HG03045 (cell line): ENCODE measurements around the gene SALL4.
"Not testable (repeated sequence)": the region's sequence is repeated elsewhere in the genome, so short reads cannot be mapped to it uniquely, and the experiment has no call there.

Experiments
- ATAC-seq: cut with Tn5 transposase; IDR thresholded peaks from one replicate; pipeline ENCODE4 v1.9.1; 2021; ENCODE audit warnings: mild to moderate bottlenecking, moderate library complexity; ENCODE audit not compliant: unreplicated experiment

SALL4 gene

DNA sequence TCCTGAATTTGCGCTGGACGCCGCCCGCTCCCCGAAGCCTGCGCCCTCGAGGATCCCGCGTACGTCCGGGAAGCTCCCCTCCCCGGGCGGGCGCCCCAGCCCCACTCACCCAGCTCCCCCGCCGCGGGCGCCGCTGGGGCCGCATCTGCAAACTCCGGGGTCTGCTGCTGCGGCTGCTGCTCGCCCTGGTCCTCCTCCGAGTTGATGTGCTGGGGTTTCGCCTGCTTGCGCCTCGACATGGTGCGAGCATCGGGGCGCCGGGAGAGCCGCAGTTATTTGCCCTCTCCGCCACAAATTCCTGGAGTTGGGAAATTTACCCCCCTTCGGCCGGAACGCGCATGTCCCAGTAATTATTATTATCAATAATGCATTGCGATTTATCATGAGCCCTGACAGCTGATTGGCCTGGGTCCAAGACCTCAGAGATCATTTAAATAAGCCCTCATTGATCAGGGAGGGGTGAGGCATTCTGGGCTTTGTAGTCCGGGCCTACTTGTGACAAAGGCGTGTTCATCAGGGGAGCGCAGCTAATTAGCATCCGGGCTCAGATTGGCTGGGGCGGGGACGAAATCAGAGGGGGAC, at the start of gene SALL4:
TSS of gene SALL4 (minus strand) at position 352 of the 582 bp plus-strand sequence. CDS start at position 239, 113 bp downstream.
- no peak for ATAC-seq

- ATAC-seq, result no peak
Observed at GRCh38 chr20:51848346-51848745, 46.0 kb upstream of the SALL4 start.

GRCh38 chr20:51840865-51841264, 38.5 kb upstream of the SALL4 start:
- no peak for ATAC-seq

DNA sequence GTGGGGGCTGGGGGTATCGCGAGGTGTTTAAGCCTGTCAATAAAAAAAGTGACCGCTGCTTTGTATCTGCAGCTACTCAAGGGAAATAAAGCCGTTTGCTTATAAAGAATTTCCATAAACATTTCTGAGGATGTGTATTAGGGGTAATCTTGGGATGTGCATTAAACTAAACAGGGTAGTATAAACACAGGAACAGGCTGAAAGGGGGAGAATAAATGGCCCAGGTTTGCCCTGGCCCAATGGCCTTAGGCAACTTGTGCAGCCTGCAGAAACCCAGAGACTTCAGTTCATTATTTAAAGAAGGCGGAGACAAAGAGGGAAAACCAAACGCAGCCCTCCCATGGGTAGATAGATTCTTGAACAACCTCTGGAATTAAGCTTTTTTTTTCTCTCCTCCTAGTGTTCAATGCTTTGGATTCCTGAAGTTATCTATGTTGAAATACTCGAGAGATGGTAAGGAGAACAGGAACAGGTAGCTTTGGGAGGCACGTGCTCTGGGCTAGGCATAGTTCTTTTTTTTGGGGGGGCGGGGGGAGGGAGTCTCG, 35.6 kb upstream of the SALL4 start:
- ATAC-seq, result no peak

- no peak for ATAC-seq
Observed at GRCh38 chr20:51837436-51837835, 35.1 kb upstream of the SALL4 start.

DNA sequence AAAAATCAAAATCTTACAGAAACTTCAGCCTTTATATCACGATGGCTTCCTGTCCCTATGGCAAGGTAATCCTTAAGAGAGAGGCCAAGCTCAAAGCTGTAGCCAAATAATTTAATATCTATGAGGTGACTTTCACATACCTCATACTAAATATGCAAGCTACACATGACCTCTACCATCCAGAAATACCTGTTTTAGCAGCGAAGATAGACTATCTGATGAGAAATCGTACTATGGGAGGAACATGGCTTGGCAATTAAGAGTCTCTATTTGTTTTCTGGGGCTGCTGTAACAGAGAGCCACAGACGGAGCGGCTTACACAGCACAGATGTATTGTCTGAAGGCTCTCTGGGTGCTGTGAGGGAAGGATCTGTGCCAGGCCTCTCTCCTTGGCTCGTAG, 31.0 kb upstream of the SALL4 start:
- ATAC-seq, result no peak

DNA sequence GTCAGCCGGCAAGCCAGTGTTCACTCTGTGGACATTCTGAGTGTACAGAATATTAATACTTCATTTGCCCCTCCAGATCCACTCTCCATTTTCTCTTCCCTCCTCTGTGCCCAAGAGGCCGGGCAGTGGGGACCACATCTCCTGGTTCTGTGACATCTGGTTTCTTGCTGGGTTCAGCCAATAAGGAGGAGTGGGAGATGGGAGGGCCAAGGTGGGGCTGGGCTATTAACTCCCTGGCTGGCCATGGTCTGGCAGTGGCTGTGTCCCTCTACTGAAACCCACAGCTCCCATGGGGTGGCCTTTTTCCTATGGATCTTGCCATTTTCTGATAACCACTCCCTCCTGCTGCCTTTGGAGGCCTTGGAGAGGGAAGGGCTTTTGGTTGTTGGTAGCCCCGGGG, 30.0 kb upstream of the SALL4 start:
- no peak for ATAC-seq

DNA sequence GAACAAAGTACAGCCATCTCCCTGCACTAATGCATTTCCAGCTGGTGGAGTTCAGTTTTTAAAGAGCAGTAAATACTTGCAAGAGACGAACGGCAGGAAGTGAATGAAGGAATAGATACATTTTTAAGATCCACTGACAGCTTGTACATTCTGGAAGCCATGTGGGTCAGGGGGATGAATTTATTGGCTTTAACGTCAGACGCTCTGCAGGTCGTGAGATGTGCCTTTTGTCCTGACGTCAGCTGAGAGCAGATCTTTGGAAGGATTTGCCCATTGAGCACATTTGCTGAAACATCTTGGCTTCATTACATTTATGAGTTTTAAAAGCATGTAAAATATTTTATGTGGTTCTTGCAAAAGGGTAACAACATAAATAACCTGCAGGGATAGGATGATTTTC, 29.5 kb upstream of the SALL4 start:
- ATAC-seq, result no peak

DNA sequence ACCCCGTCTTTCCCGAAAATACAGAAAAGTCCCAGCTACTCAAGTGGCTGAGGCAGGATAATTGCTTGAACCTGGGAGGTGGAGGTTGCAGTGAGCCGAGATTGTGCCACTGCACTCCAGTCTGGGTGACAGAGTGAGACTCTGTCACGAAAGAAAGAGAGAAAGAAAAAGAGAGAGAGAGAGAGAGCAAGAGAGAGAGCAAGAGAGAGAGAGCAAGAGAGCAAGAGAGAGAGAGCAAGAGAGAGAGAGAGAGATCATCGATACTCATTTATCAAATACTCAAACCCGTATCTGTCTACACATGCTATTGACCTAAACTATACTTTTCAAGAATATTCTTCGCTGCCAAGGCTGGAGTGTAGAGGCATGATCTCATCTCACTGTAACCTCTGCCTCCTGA, 28.2 kb upstream of the SALL4 start:
- no peak for ATAC-seq

- ATAC-seq, result no peak
Observed at GRCh38 chr20:51828762-51829161, 26.4 kb upstream of the SALL4 start.

DNA sequence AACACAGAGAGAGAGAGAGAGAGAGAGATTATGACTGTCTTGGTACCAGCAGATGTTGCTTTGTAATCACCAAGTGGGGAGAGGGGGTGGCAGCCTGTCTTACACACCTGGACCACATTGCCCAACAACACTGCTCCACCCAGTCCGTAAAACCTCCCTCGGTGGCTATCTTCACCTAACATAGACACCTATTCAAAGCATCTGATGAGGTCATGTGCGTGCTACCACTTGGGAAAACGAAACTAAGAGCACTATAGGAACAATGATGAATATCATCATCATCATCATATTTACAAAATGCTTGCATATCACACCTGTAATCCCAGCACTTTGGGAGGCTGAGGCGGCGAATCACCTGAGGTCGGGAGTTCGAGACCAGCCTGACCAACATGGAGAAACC, 24.1 kb upstream of the SALL4 start:
- ATAC-seq, result no peak

DNA sequence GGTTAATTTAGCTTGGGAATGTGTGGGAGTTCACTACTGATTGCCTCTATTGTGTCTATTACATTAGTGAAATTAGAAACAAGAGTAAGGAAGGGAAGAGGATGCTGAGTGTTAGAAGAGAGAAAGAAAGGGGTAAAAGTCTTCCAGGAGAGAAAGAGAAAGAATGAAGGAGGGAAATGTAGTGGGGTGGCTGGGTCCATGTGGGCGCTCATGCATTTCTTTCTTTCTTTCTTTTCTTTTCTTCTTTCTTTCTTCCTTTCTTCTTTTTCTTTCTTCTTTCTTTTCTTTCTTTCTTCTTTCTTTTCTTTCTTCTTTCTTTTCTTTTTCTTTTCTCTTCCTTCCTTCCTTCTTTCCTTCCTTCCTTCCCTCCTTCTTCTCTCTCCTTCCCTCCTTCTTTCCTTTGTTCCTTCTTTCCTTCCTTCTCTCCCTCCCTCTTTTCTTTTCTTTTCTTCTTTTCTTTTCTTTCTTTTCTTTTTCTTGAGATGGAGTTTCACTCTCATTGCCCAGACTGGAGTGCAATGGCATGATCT, 16.2 kb upstream of the SALL4 start:
- ATAC-seq, result no peak

- not testable (repeated sequence) for ATAC-seq
Observed at GRCh38 chr20:51816856-51817255, 14.5 kb upstream of the SALL4 start.

GRCh38 chr20:51815383-51816076, 13.2 kb upstream of the SALL4 start:
- no peak for ATAC-seq

GRCh38 chr20:51812861-51813260, 10.5 kb upstream of the SALL4 start:
- ATAC-seq, result no peak

DNA sequence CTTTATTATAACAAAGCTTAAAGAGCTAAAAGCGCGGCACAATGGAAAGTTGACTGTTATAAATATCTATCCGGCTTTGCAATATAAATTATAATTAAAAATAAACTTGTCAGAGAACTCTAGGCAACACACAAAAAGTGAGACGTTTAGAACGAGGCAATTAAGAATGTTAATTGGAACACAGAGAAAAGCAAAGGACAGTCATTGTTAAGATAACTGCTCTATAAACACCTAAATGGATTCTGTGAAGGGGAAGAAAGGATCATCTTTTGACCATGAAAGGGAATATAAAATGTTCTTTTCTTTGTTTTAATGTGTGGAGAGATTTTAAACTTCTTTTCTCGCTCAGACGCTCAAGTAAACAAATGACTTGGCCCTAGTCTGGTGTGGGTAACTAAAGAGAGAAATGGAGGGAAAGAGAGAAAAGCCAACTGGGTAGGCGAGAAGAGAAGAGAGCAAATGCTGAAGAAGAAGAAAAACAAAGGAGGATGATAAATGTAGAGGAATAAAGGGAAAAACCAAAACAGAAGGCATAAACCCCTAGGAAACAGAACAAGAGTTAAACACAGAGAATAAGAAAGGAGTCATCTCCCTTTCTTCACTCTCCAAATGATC, 9.3 kb upstream of the SALL4 start:
- ATAC-seq, result no peak

GRCh38 chr20:51811042-51811355, 8.7 kb upstream of the SALL4 start:
- no peak for ATAC-seq

GRCh38 chr20:51810155-51811041, 8.1 kb upstream of the SALL4 start:
- ATAC-seq, result no peak

DNA sequence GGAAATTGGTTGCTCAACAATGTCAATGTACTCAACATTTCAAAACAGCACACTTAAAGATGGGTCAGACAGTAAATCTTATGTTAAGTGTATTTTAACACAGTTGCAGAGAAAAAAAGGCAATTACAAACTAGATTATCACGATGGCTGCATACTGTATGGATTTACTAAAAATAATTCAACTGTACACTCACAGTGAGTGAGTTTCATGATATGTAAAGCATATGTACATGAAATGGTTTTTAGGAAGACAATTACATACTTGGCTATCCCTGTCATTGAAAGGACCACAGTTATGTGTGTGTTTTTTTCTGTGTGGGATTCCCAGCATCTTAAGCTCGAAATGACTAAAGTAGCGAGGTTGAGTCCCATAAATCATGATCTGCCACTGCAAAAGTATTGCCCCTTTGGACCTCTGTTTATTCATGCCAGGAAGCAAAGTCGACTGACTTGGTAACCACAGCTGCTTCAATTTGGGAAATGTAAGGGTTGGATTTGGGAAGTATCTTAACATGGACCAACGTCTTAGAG, 5.5 kb upstream of the SALL4 start:
- no peak for ATAC-seq

- no peak for ATAC-seq
Observed at GRCh38 chr20:51804754-51805153, 2.4 kb upstream of the SALL4 start.
